ENCODE measurements around the gene STH.

The STH gene

DNA sequence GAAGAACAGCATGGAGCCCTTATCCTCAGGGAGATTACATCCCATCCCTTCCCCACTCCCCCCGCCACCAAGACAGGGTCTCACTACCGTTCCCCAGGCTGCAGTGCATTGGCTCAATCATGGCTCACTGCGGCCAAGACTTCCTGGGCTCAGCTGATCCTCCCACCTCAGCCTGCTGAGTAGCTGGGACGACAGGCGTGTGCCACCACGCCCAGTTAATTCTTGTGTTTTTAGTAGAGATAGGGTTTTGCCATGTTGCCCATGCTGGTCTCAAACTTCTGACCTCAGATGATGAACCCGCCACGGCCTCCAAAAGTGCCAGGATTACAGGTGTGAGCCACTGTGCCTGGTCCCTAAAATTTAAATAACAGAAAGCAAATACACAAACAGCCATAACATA, 48.8 kb downstream of the STH start:
- DNase-seq (ENCODE audit: low read depth): no peak
